GM18517 (cell line): Measurements from ENCODE around the gene ARV1.
"Not testable (repeated sequence)": the region's sequence is repeated elsewhere in the genome, so short reads cannot be mapped to it uniquely, and the experiment has no call there.

Experiments
- ATAC-seq: cut with Tn5 transposase; IDR thresholded peaks from one replicate; pipeline ENCODE4 v1.9.1; 2021; ENCODE audit warnings: mild to moderate bottlenecking, moderate library complexity; ENCODE audit not compliant: unreplicated experiment

The ARV1 gene

GRCh38 chr1:231040800-231041718 lies 62.2 kb downstream of the ARV1 start:
- ATAC-seq, result no peak

GRCh38 chr1:231041719-231042261 lies 62.9 kb downstream of the ARV1 start:
- no peak for ATAC-seq

DNA sequence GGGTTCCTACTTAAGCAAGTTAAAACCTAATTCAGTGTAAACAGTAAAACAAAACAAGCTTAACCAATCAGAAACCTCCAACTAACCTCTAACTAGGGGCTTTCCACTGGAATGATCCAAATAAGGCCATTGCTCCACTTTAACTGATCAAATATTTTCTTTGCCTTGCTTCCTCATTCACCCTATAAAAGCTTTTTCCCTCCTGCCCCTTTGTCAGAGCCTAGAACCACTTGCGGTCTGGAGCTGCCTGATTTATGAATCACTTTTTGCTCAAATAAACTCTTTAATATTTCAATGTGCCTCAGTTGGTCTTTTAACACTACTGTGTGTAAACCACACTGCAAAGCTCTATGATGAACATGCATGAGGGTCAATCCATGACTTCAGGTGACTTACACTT lies 65.7 kb downstream of the ARV1 start:
- no peak for ATAC-seq

DNA sequence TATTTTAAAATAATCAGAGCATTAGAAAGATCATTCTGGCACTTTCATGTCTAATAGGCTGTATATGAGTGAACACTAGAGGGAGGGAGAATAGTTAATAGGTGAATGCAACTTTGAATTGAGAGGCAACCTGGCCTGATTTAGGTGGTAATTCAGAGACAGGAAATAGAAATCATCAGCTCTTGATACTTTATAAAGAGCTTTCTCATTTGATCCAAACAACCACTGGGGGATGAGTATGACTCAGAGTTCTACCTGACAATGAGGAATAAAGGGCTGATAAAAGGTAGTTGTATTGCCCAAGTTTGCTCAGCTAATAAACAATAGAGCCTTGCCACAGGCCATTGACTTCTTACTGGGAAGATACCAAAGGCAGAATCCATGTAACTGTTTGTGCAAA lies 66.4 kb downstream of the ARV1 start:
- ATAC-seq, result no peak

DNA sequence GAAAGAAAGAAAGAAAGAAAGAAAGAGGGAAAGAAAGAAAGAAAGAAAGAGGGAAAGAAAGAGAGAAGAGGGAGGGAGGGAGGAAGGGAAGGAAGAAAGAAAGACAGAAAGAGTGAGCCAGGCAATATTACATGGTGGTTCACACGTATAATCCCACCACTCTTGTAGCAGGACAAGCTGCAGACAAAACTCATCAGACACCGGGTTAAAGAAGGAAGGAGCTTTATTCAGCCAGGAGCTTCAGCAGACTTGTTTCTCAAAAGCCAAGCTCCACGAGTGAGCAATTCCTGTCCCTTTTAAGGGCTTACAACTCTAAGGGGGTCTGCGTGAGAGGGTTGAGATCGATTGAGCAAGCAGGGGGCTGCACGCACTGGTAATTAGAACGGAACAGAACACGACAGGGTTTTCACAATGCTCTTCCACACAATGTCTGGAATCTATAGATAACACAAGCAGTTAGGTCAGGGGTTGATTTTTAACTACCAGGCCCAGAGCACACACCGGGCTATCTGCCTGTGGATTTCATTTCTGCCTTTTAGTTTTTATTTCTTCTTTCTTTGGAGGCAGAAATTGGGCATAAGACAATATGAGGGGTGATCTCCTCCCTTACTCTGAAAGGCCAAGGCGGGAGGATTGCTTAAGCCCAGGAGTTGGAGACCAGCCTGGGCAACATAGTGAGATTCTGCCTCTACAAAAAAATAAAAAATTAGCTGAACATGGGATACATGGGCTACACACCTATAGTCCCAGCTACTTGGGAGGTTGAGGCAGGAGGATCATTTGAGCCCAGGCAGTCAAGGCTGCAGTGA lies 67.2 kb downstream of the ARV1 start:
- ATAC-seq, result not testable (repeated sequence)

GRCh38 chr1:231046730-231047395 lies 68.0 kb downstream of the ARV1 start:
- no peak for ATAC-seq

DNA sequence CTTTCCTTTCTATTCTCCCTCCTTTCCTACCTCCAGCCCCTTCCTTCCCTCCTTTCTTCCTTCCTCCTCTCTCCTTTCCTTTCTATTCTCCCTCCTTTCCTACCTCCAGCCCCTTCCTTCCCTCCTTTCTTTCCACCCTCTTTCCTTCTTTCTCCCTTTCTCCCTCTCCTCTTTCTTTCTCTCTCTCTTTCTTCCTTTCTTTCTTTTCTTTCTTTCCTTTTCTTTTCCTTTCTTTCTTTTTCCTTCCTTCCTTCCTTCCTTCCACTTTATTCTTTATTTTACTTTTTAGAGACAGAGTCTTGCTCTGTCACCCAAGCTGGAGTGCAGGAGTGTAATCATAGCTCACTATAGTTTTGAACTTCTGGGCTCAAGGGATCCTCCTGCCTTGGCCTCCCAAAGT lies 68.6 kb downstream of the ARV1 start:
- ATAC-seq, result not testable (repeated sequence)

- not testable (repeated sequence) for ATAC-seq
Observed at GRCh38 chr1:231048419-231048818, 69.5 kb downstream of the ARV1 start.

GRCh38 chr1:231049121-231049979 lies 70.5 kb downstream of the ARV1 start:
- ATAC-seq, result no peak
